ENCODE results near the gene FAM78B.
A peak's percentile ranks its signal among the peaks of the same experiment; 100 is the strongest.

FAM78B gene

DNA sequence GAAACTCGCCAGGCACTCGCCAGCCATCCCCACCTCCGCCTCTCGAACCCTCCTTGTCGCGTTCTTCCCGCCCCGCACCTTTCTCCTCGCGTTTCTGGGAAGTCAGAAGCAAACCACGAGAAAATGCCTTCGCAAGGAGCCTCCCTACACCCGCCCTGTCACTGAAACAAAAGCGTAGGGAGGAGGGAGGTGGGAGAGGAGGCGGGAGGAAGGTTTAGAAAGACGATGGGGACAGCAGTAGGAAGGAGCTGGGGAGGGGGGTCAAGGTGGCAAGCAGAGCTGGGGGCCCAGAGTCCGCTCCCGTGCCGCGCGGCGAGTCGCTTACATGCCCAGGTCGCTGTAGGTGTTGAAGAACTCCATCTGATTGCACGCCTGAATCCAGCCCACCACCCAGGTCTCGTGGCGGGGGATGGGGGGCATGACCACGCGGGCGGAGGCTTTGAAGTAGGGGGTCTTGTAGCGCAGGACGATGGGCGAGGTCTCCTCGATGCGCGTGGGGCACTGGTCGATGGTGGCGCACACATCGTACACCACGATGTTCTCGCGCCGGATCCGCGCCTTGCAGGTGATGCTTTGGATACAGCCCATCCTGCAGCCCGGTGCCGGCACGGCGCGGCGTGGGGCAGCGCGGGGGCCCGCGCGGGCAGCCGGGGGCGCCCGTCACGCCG lies 1.0 kb downstream of the FAM78B start:
- no peaks in the 10 kb centered on the region for H3K9me3 ChIP-seq (ENCODE audit: control insufficient read depth, low read length)
- H3K4me3 ChIP-seq (ENCODE audit: insufficient read depth, low read depth, low read length) = peak overlapping the region; percentile 52
- H3K4me1 ChIP-seq (ENCODE audit: control insufficient read depth, insufficient read depth, low read length) = no peaks in the 10 kb centered on the region
- H3K36me3 ChIP-seq (ENCODE audit: control insufficient read depth, insufficient read depth, low read length) = no peaks in the 10 kb centered on the region
- peaks cover 72% of the 10 kb centered on the region for H3K27me3 ChIP-seq (ENCODE audit: control insufficient read depth, insufficient read depth, low read length, poor library complexity, severe bottlenecking)
- WGBS, 2 experiments = 1% methylated on average over 61 of the region's 61 CpGs
- H3K27ac ChIP-seq (ENCODE audit: insufficient read depth, low read depth, low read length, poor library complexity, severe bottlenecking) = no peak overlapping the region

DNA sequence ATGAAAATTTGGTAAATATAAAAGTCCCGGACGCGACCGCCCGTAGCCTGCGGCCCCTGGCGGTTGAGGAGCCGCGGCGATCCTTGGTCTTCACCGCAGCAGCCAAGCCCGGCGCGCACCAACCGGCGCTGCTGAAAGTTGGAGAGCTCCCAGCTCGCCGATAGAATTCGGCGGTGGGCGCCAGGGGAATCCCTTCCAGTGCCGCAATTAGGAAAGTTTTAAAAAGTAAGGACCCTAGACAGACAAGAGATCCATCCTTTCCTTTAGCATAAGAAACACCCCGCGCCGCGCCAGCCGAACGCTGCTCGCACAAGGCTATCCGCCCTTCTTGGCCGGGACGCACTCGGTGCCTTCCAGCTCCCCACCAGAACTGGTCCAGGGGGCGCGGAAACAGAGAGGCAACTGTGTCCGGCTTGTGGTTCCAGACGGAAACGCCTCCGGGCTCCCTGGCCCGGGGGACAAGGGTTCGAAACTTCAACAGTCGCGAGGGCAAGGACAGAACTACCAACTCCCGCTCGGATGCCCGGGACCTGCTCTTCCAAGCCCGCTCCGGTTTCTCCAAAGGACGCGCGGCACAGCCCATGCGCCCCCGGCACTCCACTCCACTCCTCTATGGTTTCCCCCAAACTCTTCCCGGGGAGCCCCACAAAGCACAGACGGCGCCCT lies 1.7 kb downstream of the FAM78B start:
- H3K27ac ChIP-seq (ENCODE audit: insufficient read depth, low read depth, low read length, poor library complexity, severe bottlenecking) = no peak overlapping the region
- H3K27me3 ChIP-seq (ENCODE audit: control insufficient read depth, insufficient read depth, low read length, poor library complexity, severe bottlenecking) = peaks cover 72% of the 10 kb centered on the region
- H3K4me1 ChIP-seq (ENCODE audit: control insufficient read depth, insufficient read depth, low read length) = no peaks in the 10 kb centered on the region
- 1% methylated on average over 56 of the region's 56 CpGs for WGBS, 2 experiments
- peak overlapping the region; percentile 52 for H3K4me3 ChIP-seq (ENCODE audit: insufficient read depth, low read depth, low read length)
- H3K36me3 ChIP-seq (ENCODE audit: control insufficient read depth, insufficient read depth, low read length) = no peaks in the 10 kb centered on the region
- H3K9me3 ChIP-seq (ENCODE audit: control insufficient read depth, low read length) = no peaks in the 10 kb centered on the region

DNA sequence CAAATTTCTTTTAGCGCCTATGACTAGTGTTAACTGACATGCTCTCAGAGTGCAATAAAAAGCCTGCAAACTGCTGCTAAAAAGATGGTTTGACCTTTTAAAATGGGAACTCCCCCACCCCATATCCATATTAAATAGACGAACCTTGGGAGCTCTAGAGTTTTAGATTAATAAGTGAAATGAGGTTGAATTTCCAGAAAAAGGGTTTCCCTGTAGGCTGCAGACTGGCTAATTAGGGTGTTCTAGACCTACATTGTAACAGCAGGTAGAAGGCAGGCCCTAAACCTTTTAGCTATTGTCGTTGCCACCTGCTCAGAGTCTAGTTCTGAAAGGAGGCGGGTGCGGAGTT lies 2.2 kb downstream of the FAM78B start:
- Histone ChIP-seq H3K27ac (ENCODE audit: insufficient read depth, low read depth, low read length, poor library complexity, severe bottlenecking) (no peak overlapping the region), H3K36me3 (ENCODE audit: control insufficient read depth, insufficient read depth, low read length) (no peaks in the 10 kb centered on the region), H3K4me3 (ENCODE audit: insufficient read depth, low read depth, low read length) (no peak overlapping the region), H3K9me3 (ENCODE audit: control insufficient read depth, low read length) (no peaks in the 10 kb centered on the region), H3K27me3 (ENCODE audit: control insufficient read depth, insufficient read depth, low read length, poor library complexity, severe bottlenecking) (peaks cover 72% of the 10 kb centered on the region), H3K4me1 (ENCODE audit: control insufficient read depth, insufficient read depth, low read length) (no peaks in the 10 kb centered on the region)
- 25 to 27% methylated on average over 4 to 5 of the region's 5 CpGs for WGBS, 2 experiments

DNA sequence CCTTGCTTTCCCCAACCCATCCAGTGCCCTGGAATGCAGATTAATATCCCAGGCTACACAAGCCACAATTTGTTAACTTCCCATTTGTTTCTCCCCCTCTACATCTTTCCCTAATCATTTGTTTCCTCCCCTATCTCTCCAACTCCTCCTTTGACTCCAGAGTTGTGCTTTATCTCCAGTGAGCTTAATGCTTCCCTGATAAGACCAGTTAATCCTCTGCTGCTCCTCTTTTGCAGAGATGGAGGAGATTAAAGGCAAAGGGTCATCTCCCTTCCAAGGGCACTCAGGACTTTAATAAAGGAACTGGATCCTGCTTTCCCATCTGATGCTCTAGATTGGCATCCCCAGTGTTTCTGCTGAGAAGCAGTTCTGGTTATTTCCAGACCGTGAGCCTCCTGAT lies 7.1 kb downstream of the FAM78B start:
- Histone ChIP-seq H3K4me3 (ENCODE audit: insufficient read depth, low read depth, low read length) (no peak overlapping the region), H3K27ac (ENCODE audit: insufficient read depth, low read depth, low read length, poor library complexity, severe bottlenecking) (no peak overlapping the region), H3K27me3 (ENCODE audit: control insufficient read depth, insufficient read depth, low read length, poor library complexity, severe bottlenecking) (peaks cover 32% of the 10 kb centered on the region), H3K4me1 (ENCODE audit: control insufficient read depth, insufficient read depth, low read length) (no peaks in the 10 kb centered on the region), H3K36me3 (ENCODE audit: control insufficient read depth, insufficient read depth, low read length) (no peaks in the 10 kb centered on the region), H3K9me3 (ENCODE audit: control insufficient read depth, low read length) (no peaks in the 10 kb centered on the region)
- 88 to 92% methylated on average over 1 of the region's 1 CpG for WGBS, 2 experiments

DNA sequence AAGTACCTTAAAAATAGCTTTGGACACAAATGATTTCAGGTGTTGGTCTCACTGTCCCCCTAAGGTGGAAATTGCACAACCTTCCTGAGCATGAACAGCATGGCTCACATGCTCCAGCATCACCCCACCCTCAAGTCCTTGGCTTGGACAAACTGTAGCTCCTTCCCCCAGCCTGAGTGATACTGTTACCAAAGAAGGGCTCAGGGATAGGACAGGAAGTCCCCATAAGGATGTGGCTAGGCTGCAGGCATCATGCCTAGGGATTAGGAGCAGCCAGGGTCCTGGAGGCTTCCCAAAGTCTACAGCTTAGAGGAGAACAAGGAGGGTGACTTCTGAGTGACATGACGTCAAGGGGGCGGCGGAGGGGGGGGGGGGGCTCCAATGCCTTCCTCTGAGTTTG lies 10.1 kb downstream of the FAM78B start:
- H3K4me3 ChIP-seq (ENCODE audit: insufficient read depth, low read depth, low read length) = no peak overlapping the region
- peaks cover 2% of the 10 kb centered on the region for H3K27me3 ChIP-seq (ENCODE audit: control insufficient read depth, insufficient read depth, low read length, poor library complexity, severe bottlenecking)
- WGBS, 2 experiments = 77% methylated on average over 2 of the region's 3 CpGs
- H3K36me3 ChIP-seq (ENCODE audit: control insufficient read depth, insufficient read depth, low read length) = no peaks in the 10 kb centered on the region
- no peaks in the 10 kb centered on the region for H3K4me1 ChIP-seq (ENCODE audit: control insufficient read depth, insufficient read depth, low read length)
- H3K27ac ChIP-seq (ENCODE audit: insufficient read depth, low read depth, low read length, poor library complexity, severe bottlenecking) = no peak overlapping the region
- no peaks in the 10 kb centered on the region for H3K9me3 ChIP-seq (ENCODE audit: control insufficient read depth, low read length)

DNA sequence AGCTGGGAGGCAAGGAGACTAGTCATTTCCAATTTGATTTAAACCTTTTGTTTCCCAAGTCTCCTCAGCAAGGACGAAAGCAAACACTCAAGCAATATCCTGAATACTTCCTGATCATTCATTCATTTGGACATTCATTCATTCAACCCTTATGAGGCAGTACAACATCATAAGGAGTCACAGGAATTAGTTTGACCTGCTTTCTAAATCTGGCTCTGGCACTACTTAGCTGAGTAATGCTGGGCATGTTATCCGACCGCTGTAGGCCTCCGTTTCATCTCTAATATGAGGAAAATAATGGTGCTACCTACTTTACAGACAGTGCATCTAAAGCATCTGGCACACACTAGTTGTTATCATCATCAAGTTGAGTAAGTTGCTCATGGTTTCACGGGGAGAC lies 11.7 kb downstream of the FAM78B start:
- Histone ChIP-seq H3K4me3 (ENCODE audit: insufficient read depth, low read depth, low read length) (no peak overlapping the region), H3K36me3 (ENCODE audit: control insufficient read depth, insufficient read depth, low read length) (no peaks in the 10 kb centered on the region), H3K9me3 (ENCODE audit: control insufficient read depth, low read length) (no peaks in the 10 kb centered on the region), H3K27me3 (ENCODE audit: control insufficient read depth, insufficient read depth, low read length, poor library complexity, severe bottlenecking) (no peaks in the 10 kb centered on the region), H3K27ac (ENCODE audit: insufficient read depth, low read depth, low read length, poor library complexity, severe bottlenecking) (no peak overlapping the region), H3K4me1 (ENCODE audit: control insufficient read depth, insufficient read depth, low read length) (no peaks in the 10 kb centered on the region)
- 74 to 76% methylated on average over 5 of the region's 5 CpGs for WGBS, 2 experiments

DNA sequence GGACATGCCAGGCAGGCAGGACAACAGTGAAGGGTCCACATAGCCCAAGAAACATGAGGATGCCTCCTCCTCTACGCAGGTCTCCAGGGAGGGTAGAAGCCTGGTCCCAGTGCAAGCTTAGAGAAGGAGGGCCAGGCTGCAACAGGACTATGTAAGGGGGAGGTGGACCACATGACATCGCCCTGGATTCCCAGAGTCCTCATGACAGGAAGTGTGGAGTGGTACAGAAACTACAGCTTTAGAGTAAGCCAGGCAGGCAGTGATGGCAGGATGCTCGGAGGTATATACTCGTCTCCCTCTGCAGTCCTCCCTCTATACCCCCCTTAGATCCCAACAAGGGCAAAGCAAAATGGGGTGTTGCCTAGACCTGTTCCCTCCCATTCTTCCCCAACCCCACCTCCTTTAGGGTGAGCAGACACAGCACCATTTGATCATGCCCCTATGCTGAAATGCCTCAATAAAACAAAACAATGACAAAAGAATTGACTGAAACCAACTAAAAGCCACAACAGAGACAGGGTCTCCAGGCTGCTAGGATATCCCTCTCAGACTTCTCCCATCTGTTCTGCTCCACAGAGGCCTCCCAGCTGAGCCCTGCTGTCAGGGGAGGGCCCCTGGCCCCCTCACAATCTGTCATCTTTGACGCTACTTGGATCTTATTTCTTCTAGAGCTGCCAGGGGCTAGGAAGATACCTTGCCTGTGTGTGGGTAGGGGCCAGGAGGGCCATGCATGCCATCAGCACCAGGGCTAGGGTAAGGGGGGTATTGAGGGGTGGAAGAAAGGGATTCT lies 13.1 kb downstream of the FAM78B start:
- H3K36me3 ChIP-seq (ENCODE audit: control insufficient read depth, insufficient read depth, low read length) = no peaks in the 10 kb centered on the region
- no peaks in the 10 kb centered on the region for H3K27me3 ChIP-seq (ENCODE audit: control insufficient read depth, insufficient read depth, low read length, poor library complexity, severe bottlenecking)
- H3K4me3 ChIP-seq (ENCODE audit: insufficient read depth, low read depth, low read length) = no peak overlapping the region
- no peak overlapping the region for H3K27ac ChIP-seq (ENCODE audit: insufficient read depth, low read depth, low read length, poor library complexity, severe bottlenecking)
- 92 to 94% methylated on average over 5 of the region's 5 CpGs for WGBS, 2 experiments
- no peaks in the 10 kb centered on the region for H3K9me3 ChIP-seq (ENCODE audit: control insufficient read depth, low read length)
- H3K4me1 ChIP-seq (ENCODE audit: control insufficient read depth, insufficient read depth, low read length) = no peaks in the 10 kb centered on the region

DNA sequence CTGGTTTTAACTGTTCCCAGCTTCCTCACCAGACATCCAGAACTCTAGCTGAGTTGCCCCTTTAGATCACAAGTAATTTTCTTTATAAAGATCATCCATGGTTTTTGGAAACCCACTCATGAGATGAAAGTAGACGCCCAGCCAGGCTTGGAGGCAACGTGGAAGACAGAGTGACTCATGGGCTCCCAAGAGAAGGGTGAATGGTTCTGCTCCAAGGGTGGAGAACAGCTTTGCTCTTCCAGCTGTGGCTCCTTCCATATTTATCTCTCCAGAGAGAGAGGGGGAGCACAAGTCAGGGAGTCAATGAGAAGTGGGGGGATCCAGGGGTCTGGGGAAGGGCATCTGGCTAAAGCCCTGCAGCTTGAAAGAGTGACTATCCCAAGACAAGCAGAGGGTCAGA lies 13.8 kb downstream of the FAM78B start:
- 93 to 94% methylated on average over 2 of the region's 2 CpGs for WGBS, 2 experiments
- Histone ChIP-seq H3K27ac (ENCODE audit: insufficient read depth, low read depth, low read length, poor library complexity, severe bottlenecking) (no peak overlapping the region), H3K9me3 (ENCODE audit: control insufficient read depth, low read length) (no peaks in the 10 kb centered on the region), H3K27me3 (ENCODE audit: control insufficient read depth, insufficient read depth, low read length, poor library complexity, severe bottlenecking) (no peaks in the 10 kb centered on the region), H3K4me3 (ENCODE audit: insufficient read depth, low read depth, low read length) (no peak overlapping the region), H3K4me1 (ENCODE audit: control insufficient read depth, insufficient read depth, low read length) (no peaks in the 10 kb centered on the region), H3K36me3 (ENCODE audit: control insufficient read depth, insufficient read depth, low read length) (no peaks in the 10 kb centered on the region)

DNA sequence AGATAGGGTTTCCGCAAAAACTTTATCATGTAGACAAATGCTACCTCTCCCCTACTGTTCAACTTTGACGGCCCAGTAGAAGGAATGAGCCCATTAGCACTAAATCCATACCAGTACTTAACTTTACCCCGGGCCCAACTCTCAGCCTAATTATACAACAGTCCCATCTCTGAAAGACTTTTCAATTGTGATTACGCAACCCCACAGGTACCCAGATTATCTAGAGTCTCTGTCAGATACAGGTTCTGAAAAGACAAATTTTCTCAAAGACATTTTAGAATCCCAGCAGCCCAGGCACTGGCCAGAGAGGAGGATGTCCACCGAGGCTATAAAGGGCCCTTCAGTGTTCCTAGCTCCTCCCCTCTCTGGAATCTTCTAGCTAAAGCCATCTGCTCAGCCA lies 15.0 kb downstream of the FAM78B start:
- no peaks in the 10 kb centered on the region for H3K36me3 ChIP-seq (ENCODE audit: control insufficient read depth, insufficient read depth, low read length)
- 89 to 91% methylated on average over 5 of the region's 5 CpGs for WGBS, 2 experiments
- no peak overlapping the region for H3K4me3 ChIP-seq (ENCODE audit: insufficient read depth, low read depth, low read length)
- no peaks in the 10 kb centered on the region for H3K9me3 ChIP-seq (ENCODE audit: control insufficient read depth, low read length)
- H3K27ac ChIP-seq (ENCODE audit: insufficient read depth, low read depth, low read length, poor library complexity, severe bottlenecking) = no peak overlapping the region
- H3K27me3 ChIP-seq (ENCODE audit: control insufficient read depth, insufficient read depth, low read length, poor library complexity, severe bottlenecking) = no peaks in the 10 kb centered on the region
- H3K4me1 ChIP-seq (ENCODE audit: control insufficient read depth, insufficient read depth, low read length) = no peaks in the 10 kb centered on the region

DNA sequence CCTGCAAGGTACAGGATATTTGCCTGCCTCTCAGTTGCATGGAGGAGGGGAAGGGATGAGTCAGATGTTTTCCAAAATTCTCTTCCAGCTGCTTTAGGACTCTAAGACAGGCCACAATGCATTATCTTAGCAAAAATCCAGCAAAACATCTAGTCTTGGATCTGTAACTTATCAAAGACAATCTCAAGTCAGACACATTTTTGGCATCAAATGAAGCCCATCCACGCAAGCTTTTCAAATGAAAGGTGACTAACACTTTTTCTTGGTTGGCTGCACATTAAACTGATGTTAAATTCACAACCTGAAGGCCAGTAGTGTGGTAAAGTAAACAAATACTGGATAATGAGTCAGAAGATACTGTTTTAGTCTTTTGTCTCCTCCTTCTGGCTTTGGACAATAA lies 21.3 kb downstream of the FAM78B start:
- Histone ChIP-seq H3K27ac (ENCODE audit: insufficient read depth, low read depth, low read length, poor library complexity, severe bottlenecking) (no peak overlapping the region), H3K27me3 (ENCODE audit: control insufficient read depth, insufficient read depth, low read length, poor library complexity, severe bottlenecking) (no peaks in the 10 kb centered on the region), H3K4me1 (ENCODE audit: control insufficient read depth, insufficient read depth, low read length) (no peaks in the 10 kb centered on the region), H3K36me3 (ENCODE audit: control insufficient read depth, insufficient read depth, low read length) (no peaks in the 10 kb centered on the region), H3K9me3 (ENCODE audit: control insufficient read depth, low read length) (no peaks in the 10 kb centered on the region), H3K4me3 (ENCODE audit: insufficient read depth, low read depth, low read length) (no peak overlapping the region)
- 35 to 48% methylated on average over 1 of the region's 1 CpG for WGBS, 2 experiments
